SK-N-SH treated with all-trans-retinoic acid at 6 μM for 48 hours (cell line): ENCODE data around the gene PTPRN2.

Experiments used
- ARNTL ChIP-seq: fragments of 450-650 bp; formaldehyde crosslinking; IDR thresholded peaks from 2 replicates; pipeline ENCODE4 v1.5.0; 2020; ENCODE audit warnings: low read depth, mild to moderate bottlenecking, moderate library complexity, borderline replicate concordance
- BACH2 ChIP-seq: fragments of 250-450 bp; sonication (Bioruptor Pico); IDR thresholded peaks from 2 replicates; pipeline ENCODE4 v1.9.0; 2021; ENCODE audit warnings: mild to moderate bottlenecking, borderline replicate concordance
- CSDC2 ChIP-seq: fragments of 250-450 bp; sonication (Bioruptor Pico); IDR thresholded peaks from 2 replicates; pipeline ENCODE4 v1.5.0; 2020; ENCODE audit warnings: mild to moderate bottlenecking, moderate library complexity
- ESRRG ChIP-seq: fragments of 250-450 bp; sonication (Bioruptor Pico); IDR thresholded peaks from 2 replicates; pipeline ENCODE4 v1.6.1; 2021; ENCODE audit warnings: mild to moderate bottlenecking
- GLIS3 ChIP-seq: fragments of 250-450 bp; sonication (Bioruptor Pico); IDR thresholded peaks from 2 replicates; pipeline ENCODE4 v1.5.0; 2020; ENCODE audit warnings: mild to moderate bottlenecking, moderate library complexity
- POU6F1 ChIP-seq: fragments of 250-450 bp; sonication (Bioruptor Pico); IDR thresholded peaks from 2 replicates; pipeline ENCODE4 v1.8.0; 2021; ENCODE audit warnings: low read depth, mild to moderate bottlenecking, moderate library complexity, borderline replicate concordance
- RARB ChIP-seq: fragments of 250-450 bp; sonication (Bioruptor Pico); IDR thresholded peaks from 2 replicates; pipeline ENCODE4 v1.8.0; 2021; ENCODE audit warnings: mild to moderate bottlenecking, moderate library complexity
- TOX ChIP-seq: fragments of 250-450 bp; sonication (Bioruptor Pico); IDR thresholded peaks from 2 replicates; pipeline ENCODE4 v1.8.0; 2021; ENCODE audit warnings: mild to moderate bottlenecking, moderate library complexity, borderline replicate concordance
- TSHZ2 ChIP-seq: fragments of 250-450 bp; sonication (Bioruptor Pico); IDR thresholded peaks from 2 replicates; pipeline ENCODE4 v1.5.0; 2020; ENCODE audit warnings: mild to moderate bottlenecking, moderate library complexity
- ZC3H10 ChIP-seq: fragments of 250-450 bp; sonication (Bioruptor Pico); IDR thresholded peaks from 2 replicates; pipeline ENCODE4 v1.5.1; 2021; ENCODE audit warnings: mild to moderate bottlenecking, moderate library complexity
- ZFP3 ChIP-seq: fragments of 250-450 bp; sonication (Bioruptor Pico); IDR thresholded peaks from 2 replicates; pipeline ENCODE4 v1.5.0; 2020; ENCODE audit warnings: mild to moderate bottlenecking, moderate library complexity
- ZFP30 ChIP-seq: fragments of 450-650 bp; formaldehyde crosslinking; IDR thresholded peaks from 2 replicates; pipeline ENCODE4 v1.5.0; 2022; ENCODE audit warnings: mild to moderate bottlenecking, moderate library complexity
- TF ChIP-seq, protein P1 (sequence below): fragments of 250-450 bp; sonication (Bioruptor Pico); IDR thresholded peaks from 2 replicates; pipeline ENCODE4 v1.8.0; 2020; ENCODE audit warnings: mild to moderate bottlenecking, moderate library complexity, borderline replicate concordance

- TF ChIP-seq TOX (CRISPR knock-in tag) (no peak), TSHZ2 (CRISPR knock-in tag) (no peak), GLIS3 (no peak), POU6F1 (CRISPR knock-in tag) (no peak), ARNTL (no peak), ZFP3 (CRISPR knock-in tag) (no peak), ZC3H10 (CRISPR knock-in tag) (no peak), ESRRG (no peak), RARB (CRISPR knock-in tag) (no peak), BACH2 (CRISPR knock-in tag) (no peak), CSDC2 (CRISPR knock-in tag) (no peak), ZFP30 (CRISPR knock-in tag) (no peak)
- TF ChIP-seq, protein P1, sequence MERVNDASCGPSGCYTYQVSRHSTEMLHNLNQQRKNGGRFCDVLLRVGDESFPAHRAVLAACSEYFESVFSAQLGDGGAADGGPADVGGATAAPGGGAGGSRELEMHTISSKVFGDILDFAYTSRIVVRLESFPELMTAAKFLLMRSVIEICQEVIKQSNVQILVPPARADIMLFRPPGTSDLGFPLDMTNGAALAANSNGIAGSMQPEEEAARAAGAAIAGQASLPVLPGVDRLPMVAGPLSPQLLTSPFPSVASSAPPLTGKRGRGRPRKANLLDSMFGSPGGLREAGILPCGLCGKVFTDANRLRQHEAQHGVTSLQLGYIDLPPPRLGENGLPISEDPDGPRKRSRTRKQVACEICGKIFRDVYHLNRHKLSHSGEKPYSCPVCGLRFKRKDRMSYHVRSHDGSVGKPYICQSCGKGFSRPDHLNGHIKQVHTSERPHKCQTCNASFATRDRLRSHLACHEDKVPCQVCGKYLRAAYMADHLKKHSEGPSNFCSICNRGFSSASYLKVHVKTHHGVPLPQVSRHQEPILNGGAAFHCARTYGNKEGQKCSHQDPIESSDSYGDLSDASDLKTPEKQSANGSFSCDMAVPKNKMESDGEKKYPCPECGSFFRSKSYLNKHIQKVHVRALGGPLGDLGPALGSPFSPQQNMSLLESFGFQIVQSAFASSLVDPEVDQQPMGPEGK: no peak
These were observed 1.3 kb upstream of the PTPRN2 start for GRCh38 chr7:158588878-158589442.
